ENCODE measurements around the gene WDR20.

DNA sequence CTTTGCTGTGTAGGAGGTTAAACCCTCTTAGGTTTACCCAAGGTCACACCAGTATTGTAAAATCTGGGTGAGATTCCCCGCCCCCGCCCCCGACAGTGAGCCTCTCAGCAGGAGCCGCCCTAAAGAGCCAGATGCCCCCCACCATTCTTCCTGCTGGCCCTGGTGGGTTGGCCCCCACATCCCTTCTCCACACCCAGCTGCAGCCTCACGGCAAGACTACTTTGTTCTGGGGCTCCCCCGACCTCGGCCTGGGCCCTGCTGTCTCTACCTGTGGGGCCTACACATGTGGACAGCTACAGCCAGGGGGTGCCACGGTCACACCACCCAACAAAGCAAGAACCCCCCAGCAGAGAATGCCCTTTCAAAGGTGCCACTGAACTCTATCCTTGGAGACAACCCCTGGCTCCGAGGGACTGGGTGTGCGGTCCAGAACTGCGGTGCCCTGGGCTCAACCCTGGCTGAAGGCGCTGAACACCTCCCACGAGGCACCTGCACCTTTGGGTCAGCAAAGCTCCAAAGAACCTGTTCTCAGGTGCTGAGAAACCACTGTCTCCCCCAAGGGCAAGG is 82.4 kb downstream of the WDR20 start:
- TF ChIP-seq, protein P1, sequence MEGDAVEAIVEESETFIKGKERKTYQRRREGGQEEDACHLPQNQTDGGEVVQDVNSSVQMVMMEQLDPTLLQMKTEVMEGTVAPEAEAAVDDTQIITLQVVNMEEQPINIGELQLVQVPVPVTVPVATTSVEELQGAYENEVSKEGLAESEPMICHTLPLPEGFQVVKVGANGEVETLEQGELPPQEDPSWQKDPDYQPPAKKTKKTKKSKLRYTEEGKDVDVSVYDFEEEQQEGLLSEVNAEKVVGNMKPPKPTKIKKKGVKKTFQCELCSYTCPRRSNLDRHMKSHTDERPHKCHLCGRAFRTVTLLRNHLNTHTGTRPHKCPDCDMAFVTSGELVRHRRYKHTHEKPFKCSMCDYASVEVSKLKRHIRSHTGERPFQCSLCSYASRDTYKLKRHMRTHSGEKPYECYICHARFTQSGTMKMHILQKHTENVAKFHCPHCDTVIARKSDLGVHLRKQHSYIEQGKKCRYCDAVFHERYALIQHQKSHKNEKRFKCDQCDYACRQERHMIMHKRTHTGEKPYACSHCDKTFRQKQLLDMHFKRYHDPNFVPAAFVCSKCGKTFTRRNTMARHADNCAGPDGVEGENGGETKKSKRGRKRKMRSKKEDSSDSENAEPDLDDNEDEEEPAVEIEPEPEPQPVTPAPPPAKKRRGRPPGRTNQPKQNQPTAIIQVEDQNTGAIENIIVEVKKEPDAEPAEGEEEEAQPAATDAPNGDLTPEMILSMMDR (IDR thresholded peaks at IDR 0.05), result no peak
- no peak for TF ChIP-seq POLR2A (IDR thresholded peaks at IDR 0.05)

All from esophagus squamous epithelium (tissue), 4 donors.